EL (cell line): Measurements from ENCODE around the gene CTDNEP1.

ENCODE experiments used
- DNase-seq: peaks from one replicate; pipeline ENCODE4 v3.0.0-alpha.2; 2016

The CTDNEP1 gene

GRCh38 chr17:7214300-7215135, 37.0 kb downstream of the CTDNEP1 start:
- peak; percentile 98 for DNase-seq

GRCh38 chr17:7213895-7214299, 37.6 kb downstream of the CTDNEP1 start:
- peak; percentile 67 for DNase-seq

- DNase-seq = no peak
Observed at GRCh38 chr17:7211491-7212273, 39.9 kb downstream of the CTDNEP1 start.

- DNase-seq = no peak
Observed at GRCh38 chr17:7208754-7209460, 42.6 kb downstream of the CTDNEP1 start.

- no peak for DNase-seq
Observed at GRCh38 chr17:7208027-7208571, 43.4 kb downstream of the CTDNEP1 start.

- DNase-seq = no peak
Observed at GRCh38 chr17:7207120-7208001, 44.2 kb downstream of the CTDNEP1 start.

GRCh38 chr17:7205561-7205960, 46.0 kb downstream of the CTDNEP1 start:
- DNase-seq = no peak

GRCh38 chr17:7204828-7205461, 46.6 kb downstream of the CTDNEP1 start:
- peak; percentile 72 for DNase-seq

GRCh38 chr17:7204336-7204735, 47.2 kb downstream of the CTDNEP1 start:
- DNase-seq = no peak

- DNase-seq = no peak
Observed at GRCh38 chr17:7203391-7203790, 48.1 kb downstream of the CTDNEP1 start.

- no peak for DNase-seq
Observed at GRCh38 chr17:7196651-7197401, 54.7 kb downstream of the CTDNEP1 start.

GRCh38 chr17:7195971-7196370, 55.6 kb downstream of the CTDNEP1 start:
- no peak for DNase-seq
